Iris pigment epithelial cell (primary cell): ENCODE measurements around the gene BHMT2.

Experiments used
- DNase-seq: peaks from one replicate; pipeline ENCODE4 v3.0.0-alpha.2; 2011; ENCODE audit warnings: low read depth

The BHMT2 gene

DNA sequence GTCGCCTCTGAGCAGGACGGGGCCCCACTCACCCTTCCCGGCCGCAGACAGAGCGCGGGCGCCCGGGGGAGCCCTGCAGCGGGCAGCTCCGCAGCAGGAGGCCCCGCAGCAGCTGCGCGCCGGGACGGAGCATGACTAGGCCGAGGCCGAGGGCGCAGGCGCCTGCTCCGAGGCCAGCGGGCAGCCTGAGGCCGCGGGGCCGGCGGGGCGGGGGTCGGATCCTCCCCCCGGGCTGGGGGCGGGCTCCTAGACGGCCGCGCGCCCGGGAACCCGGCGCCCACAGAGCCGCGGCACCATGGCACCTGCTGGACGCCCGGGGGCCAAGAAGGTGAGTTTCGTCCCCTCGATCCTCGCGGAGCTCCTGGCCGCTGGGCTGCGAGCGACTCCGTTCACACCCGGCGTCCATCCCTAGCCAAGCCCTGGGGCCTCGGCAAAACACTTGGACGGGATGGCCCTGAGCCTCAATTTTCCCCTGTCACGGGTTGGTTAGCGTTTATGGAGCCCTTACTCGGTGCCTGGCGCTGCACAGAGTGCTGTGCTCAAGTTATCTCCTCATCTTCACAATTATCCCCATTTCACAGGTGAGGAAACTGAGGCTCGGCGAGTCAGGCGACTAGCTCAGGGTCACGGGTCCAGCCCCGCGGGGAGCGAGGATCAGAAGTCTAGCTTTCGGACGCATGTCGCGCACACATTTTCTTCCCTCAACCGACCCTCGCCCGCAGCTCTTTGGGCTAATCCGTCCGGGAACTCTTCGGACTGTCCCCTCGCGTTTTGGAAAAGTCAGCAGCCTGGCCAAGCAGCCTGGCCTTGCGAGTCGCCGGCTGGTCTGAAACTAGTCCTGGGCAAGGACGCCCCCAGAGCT is at the start of gene BHMT2, which contains the start of gene DMGDH:
BHMT2 (plus strand) TSS at position 280 of the 862 bp plus-strand sequence; CDS start at position 296, 16 bp downstream.
DMGDH (minus strand) TSS at position 187 of the 862 bp plus-strand sequence; CDS start at position 133, 54 bp downstream.
- DNase-seq, result peak; percentile 66

DNA sequence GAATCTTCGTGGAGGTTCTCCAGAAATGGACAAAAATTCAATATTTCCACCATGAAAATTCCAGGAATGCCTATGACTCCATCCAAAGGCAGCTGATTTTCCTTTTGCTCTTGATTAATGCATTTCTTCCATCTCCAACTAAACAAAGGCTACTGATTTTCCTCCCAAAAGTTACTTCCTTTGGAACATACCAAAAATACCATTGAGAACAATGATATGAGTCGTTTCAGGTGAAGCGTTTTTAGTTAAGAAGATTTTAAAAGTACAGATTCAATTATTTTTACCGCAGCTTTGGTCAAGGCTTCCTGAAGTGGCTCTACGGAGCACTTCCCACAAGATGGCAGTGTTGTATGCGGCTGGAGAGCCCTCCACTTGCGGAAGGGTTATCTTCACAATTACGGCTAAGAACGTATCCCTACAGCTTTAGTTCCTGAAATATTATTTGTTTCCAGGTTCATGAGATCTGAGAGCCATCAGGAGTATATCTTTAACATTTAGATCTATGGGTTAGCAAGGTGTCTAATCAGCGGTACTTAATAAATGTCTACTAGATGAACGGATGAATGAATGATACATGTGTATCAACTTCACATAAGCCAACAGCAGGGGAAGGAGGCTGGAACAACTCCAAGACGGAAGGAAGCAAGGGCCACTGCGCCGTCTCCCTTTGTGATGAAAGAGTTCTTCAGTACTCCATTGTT is 48.6 kb upstream of the BHMT2 start:
- DNase-seq, result peak; percentile 76

- DNase-seq, result no peak
These were observed 47.8 kb upstream of the BHMT2 start for GRCh38 chr5:79021753-79022152.

GRCh38 chr5:79022771-79023170 is 46.8 kb upstream of the BHMT2 start:
- no peak for DNase-seq

DNA sequence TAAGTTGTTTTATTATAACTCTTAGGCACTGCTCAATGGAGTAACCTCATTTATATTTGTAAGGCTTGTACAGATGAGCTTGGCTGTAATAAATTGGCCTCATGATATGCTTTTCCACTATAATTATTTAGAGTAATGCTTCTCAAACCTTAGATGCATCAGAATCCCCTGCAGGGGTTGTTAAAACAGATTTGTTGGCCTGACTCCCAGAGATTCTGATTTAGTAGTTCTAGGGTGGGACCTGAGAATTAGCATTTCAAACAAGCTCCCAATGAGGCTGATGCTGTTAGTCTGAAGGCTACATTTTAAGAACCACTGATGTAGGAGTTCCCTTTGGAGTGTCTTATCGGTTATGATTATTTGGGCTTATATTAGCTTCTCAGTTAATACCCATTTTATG is 46.2 kb upstream of the BHMT2 start:
- DNase-seq, result no peak

DNA sequence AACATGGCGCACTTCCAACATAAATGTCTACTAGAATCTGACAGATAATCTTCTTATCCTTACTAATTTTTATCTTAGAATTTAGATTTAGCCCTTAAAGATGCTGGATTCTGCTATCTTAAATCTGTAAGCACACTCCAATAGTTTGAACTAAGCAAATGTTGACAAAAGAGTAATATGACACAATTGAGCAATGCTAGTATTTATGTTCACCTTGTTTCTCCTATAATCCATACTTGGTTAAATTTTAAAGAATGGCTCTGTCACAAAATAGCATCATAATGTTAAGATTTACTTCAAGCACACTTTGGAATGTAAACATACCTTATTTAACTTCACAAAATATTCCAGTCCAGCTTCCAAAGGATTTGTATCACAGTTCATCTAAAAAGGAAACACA is 45.6 kb upstream of the BHMT2 start:
- DNase-seq, result no peak

DNA sequence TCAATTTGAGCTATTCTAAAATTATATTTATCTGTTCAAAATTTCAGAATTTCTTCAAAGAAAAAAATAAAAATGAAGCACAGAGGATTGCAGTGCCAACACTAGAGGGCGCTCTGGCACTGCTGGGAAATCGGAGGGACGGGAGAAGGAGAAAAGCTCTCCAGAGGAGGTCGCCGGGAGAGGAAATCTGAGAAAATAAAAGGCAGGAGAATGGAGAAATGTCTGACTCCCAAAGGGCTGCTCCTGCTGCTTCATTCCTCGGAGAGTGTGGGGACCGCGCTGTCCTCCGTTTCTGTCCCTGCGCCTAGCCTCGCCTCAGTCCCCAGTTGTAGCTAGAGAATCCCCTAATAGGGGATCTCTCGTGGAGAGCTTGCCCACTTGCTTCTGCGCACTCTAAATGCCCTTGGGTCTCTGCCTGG is 44.5 kb upstream of the BHMT2 start:
- DNase-seq, result peak; percentile 65

GRCh38 chr5:79030663-79031484 is 38.7 kb upstream of the BHMT2 start:
- no peak for DNase-seq

GRCh38 chr5:79031485-79031867 is 38.1 kb upstream of the BHMT2 start:
- DNase-seq, result no peak

- DNase-seq, result no peak
These were observed 37.4 kb upstream of the BHMT2 start for GRCh38 chr5:79032031-79032695.

DNA sequence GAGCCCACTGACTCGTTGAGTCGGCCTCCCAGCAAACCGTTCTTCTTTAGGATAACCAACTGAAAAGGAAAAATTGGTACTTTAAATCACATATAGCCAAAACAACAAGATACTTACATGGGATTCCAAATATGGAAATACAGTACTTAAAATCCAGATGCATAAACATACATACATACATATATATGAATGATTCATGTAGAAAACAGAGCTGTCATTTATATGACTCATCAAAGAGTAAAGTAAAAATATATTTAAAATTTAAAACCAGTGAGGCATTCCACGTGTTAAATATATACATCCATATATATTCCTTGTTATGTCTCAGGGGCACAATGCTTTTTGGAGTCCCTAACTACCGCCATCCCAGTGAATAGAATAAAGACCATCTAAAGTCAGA is 36.8 kb upstream of the BHMT2 start:
- DNase-seq, result no peak

GRCh38 chr5:79035237-79035636 is 34.3 kb upstream of the BHMT2 start:
- DNase-seq, result no peak

GRCh38 chr5:79036769-79037168 is 32.8 kb upstream of the BHMT2 start:
- no peak for DNase-seq

GRCh38 chr5:79042188-79042587 is 27.4 kb upstream of the BHMT2 start:
- DNase-seq, result no peak

- no peak for DNase-seq
These were observed 22.4 kb upstream of the BHMT2 start for GRCh38 chr5:79047199-79047598.

- DNase-seq, result no peak
These were observed 21.1 kb upstream of the BHMT2 start for GRCh38 chr5:79048437-79048836.

DNA sequence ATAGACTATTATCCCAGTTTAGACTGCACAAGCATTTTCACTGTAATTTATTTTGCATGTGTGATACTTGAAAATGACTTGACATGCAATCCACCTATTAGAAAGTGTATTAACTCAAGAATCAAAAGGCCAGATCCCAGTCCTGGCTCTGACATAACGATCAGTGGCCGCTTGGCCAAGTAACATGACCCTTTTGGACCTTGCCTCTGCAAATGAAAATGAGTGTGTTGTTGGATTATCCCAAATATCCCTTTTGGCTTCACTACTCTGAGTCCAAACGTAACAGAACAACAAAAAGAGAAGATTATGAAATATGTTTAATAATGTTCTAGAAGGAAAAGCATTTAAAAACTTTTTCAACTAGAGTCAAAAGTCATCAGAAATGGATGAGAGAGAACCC is 19.1 kb upstream of the BHMT2 start:
- no peak for DNase-seq

DNA sequence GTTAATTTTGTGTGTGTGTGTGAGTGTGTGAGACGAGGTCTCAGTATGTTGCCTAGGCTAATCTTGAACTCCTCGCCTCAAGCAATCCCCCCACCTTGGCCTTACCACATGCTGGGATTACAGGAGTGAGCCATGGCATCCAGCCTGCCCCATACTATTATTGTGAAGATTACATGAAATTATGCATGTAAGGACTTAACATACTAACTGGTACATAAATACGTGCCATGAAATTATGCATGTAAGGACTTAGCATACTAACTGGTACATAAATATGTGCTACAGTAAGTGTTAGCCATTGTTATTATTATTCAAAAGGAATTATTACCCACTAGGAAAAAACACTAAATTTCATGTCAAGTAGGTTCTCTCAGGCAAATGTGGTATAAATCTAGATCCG is 16.2 kb upstream of the BHMT2 start:
- no peak for DNase-seq

GRCh38 chr5:79055017-79055416 is 14.6 kb upstream of the BHMT2 start:
- DNase-seq, result no peak

GRCh38 chr5:79056847-79057246 is 12.7 kb upstream of the BHMT2 start:
- DNase-seq, result no peak

- no peak for DNase-seq
These were observed 9.9 kb upstream of the BHMT2 start for GRCh38 chr5:79059674-79060073.

- DNase-seq, result no peak
These were observed 7.1 kb upstream of the BHMT2 start for GRCh38 chr5:79062436-79062835.
